HG03064 (cell line): ENCODE measurements around the gene MYO1C.
"Not testable (repeated sequence)": the region's sequence is repeated elsewhere in the genome, so short reads cannot be mapped to it uniquely, and the experiment has no call there.

Experiments used
- ATAC-seq: cut with Tn5 transposase; IDR thresholded peaks from one replicate; pipeline ENCODE4 v1.9.1; 2021; ENCODE audit warnings: low read depth; ENCODE audit not compliant: unreplicated experiment

Gene MYO1C

DNA sequence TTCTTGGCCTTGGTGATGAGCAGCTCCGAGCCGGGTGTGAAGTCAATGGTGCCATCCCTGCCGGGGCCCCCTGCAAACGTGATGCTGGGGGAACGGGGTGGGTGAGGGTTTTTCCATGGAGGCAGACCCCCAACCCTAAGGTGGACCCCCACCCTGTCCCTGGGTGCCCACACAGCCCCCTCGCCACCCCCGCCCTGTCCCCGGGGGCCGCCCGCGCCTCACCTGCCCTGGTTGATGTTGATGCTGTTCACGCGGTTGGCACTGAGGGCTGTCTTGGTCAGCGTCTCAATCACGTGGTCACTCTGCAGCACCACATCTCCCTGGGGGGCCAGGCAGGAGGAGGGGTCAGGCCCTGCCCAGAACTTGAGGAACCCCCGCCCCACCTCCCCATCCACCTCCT lies 25.2 kb downstream of the MYO1C start:
- ATAC-seq: no peak

GRCh38 chr17:1464186-1464585 lies 28.3 kb downstream of the MYO1C start:
- no peak for ATAC-seq

- no peak for ATAC-seq
Observed at GRCh38 chr17:1462164-1463112, 30.0 kb downstream of the MYO1C start.

DNA sequence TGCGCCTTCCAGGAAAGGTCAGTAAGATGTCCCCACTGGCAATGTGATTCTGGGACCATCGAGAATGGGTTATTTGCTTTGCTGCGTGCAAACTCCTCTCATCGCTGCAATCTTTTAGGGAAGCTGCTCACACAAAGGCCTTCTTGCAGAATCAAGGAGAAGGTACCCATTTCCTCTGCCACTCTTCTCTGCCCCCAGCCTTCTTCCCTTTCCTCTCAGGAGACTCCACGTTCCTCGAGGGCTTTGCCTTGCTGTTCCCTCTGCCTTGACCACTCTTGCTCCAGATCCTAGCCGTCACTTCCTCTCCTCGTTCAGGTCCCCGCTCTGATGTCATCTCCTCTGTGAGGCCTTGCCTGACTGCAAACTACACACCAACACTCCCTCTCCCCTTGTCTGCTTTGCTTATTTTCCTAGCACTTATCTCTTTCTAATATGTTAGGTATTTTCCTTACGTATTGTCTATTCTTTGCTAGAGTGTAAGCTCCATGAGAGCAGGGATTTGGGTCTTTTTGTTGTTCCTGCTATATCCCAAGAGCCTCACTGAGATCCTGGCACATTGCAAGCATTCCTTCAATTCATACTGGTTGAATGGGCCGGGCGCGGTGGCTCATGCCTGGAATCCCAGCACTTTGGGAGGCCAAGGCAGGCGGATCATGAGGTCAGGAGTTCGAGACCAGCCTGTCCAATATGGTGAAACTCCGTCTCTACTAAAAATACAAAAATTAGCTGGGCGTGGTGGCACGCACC lies 31.1 kb downstream of the MYO1C start:
- ATAC-seq: no peak

DNA sequence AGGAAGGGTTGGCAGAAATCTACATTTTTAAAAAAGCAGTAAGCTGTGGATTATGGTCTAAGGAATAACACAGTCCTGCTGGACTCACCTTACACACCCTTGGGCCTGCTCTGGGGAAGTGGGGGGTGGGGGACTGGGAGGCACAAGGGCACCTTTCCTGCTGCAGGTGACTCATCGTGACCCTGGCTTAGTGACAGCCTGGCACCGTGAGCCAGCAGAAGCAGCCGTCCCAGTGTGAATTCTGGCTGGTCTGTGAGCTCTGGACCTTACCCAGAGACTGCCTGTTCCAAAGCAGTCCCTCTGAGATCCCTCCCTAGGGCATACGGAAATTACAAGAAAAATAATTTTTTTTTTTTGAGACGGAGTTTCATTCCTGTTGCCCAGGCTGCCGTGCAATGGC lies 32.3 kb downstream of the MYO1C start:
- no peak for ATAC-seq

DNA sequence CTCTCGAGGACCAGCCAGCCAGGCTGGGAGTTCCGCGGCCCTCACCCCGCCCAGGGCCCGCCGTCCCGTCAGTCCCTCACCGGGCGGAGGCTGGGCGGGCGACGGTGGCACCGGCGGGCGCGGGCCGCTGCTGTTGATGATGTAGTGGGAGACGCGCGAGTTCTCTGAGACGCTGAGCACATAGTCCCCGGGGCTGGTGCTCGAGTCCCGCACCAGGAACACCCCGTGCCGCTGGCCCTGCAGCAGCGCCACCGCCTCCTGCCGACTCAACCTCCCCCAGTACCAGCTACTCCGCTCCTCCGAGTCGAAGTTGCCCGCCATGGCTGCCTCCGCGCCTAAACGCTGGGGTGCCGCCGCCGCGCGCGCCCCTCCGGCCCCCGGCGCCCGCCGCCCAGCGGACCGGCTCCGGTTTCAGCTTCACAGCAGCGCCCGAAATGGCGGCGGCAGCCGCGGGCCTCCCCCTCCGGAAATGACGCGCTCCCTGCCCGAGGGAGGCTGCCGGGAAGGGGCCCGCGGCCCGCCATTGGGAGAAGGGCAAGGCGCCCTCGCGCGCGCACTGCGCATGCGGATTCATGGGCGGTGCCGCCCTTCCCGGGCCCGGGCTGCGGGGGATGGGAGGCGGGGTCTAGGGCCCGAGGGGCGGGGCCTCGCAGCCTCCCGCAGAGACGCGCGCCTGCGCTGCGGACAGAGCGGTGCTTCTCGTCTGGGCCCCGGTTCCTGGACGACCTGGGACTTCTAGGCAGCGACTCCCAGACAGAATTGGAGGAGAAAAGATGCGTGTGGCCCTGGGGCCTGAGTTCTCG lies 36.5 kb downstream of the MYO1C start, which contains the start of gene CRK:
TSS of gene CRK (minus strand) at position 436 of the 803 bp plus-strand sequence. CDS start at position 321, 115 bp downstream.
- peak; percentile 65 for ATAC-seq

DNA sequence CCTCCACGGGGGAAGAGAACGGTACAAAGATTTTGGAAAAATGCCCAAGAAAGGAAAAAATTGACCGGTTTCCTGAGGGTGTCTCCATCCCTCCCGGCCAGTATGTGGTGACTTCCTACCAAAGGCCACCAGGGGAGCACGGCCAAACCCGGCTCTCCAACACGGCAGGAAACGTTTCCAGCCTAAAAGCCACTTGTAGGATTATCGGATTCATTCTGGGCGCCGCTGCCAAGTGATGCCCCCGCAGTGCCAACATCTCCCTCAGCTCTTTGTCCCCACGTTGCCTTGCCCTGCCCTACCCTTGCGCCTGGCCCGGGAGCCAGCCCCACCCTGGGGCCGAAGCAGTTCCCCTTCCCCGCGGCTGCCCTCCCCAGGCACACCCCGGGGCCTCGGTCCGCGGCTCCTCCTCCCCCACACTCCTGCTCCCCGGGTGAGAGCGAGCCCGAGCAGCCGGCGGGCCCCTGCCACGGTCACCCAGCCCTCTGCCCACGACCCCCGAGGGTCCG lies 37.1 kb downstream of the MYO1C start:
- ATAC-seq: peak; percentile 30

DNA sequence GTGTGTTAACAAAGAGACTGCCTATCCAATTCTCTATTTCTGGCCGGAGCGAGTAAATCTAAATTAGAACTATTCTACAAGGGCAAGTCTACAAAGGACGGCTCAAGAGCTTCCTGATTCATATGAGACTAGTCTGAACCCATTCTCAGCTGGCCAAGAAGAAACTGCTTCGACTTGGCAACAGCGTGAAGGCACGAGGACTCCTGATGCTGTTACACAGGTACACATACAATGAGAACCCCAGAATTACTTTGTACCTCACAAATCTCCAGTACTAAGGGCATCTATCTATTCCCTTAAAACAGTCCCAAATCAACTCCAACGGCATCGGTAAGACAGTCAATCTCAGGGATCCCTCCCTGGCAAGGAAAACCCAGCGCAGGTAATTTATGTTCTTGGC lies 37.9 kb downstream of the MYO1C start:
- ATAC-seq: no peak

- ATAC-seq: not testable (repeated sequence)
Observed at GRCh38 chr17:1453694-1454093, 38.8 kb downstream of the MYO1C start.

GRCh38 chr17:1452836-1453235 lies 39.6 kb downstream of the MYO1C start:
- no peak for ATAC-seq

DNA sequence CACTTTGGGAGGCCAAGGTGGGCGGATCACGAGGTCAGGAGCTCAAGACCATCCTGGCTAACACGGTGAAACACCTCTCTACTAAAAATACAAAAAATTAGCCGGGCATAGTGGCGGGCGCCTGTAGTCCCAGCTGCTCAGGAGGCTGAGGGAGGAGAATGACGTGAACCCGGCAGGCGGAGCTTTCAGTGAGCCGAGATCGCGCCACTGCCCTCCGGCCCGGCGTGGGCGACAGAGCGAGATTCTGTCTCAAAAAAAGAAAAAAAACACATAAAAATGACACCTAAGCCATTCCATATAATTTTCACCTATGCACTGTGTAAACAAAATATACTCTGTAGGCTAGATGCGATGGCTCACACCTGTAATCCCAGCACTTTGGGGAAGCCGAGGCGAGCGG lies 42.2 kb downstream of the MYO1C start:
- ATAC-seq: not testable (repeated sequence)

- no peak for ATAC-seq
Observed at GRCh38 chr17:1449412-1449967, 43.0 kb downstream of the MYO1C start.

DNA sequence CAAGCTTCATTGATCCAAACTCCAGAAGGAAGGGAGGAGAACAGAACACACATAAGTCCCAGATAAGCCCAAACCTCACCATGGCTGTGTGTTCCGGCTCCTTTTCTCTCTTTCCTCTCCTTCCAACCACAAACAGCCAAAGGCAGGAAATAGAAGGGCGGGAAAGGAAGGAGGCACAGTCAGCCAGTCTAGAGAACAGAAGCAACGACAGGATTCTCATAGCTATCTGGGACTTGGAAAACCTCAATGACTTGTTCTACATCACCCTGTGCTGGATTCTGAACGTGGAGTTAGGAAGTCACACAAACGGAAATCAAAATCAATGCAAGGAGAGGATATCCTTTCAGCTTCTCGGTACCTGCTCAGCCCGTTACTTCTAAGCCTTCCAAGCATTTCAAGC lies 45.4 kb downstream of the MYO1C start:
- no peak for ATAC-seq

DNA sequence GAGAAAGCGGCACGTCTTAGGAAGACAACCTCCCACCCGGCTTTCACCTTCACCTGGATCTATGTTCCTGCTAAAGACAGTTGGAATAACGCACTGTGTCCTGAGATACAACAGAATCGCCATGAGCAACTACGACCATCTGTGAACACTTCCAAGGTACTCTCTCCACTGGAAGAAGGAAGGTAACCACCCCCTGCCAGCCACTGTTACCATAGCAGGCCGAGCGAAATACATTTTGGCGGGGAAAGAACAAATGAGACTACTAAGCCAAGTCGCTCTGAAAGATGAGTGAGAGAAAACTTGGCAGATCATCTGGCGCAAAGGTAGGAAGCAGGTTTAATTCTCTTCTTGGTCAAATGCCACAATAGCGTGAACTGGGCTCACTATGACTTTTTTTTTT lies 46.3 kb downstream of the MYO1C start:
- no peak for ATAC-seq

GRCh38 chr17:1445695-1446094 lies 46.8 kb downstream of the MYO1C start:
- not testable (repeated sequence) for ATAC-seq

- ATAC-seq: not testable (repeated sequence)
Observed at GRCh38 chr17:1442721-1443120, 49.8 kb downstream of the MYO1C start.

DNA sequence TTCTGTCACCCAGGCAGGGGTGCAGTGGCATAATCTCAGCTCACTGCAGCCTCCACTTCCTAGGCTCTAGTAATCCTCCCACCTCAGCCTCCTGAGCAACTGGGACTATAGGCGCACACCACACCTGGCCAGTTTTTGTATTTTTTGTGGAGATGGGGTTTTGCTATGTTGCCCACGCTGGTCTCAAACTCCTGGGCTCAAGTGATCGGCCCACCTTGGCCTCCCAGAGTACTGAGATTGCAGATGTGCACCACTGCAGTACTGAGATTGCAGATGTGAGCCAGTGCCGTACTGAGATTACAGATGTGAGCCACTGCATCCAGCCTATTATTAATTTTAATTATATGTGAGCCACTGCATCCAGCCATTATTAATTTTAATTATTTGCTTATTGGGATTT lies 50.3 kb downstream of the MYO1C start:
- no peak for ATAC-seq

- ATAC-seq: no peak
Observed at GRCh38 chr17:1440921-1441320, 51.6 kb downstream of the MYO1C start.

DNA sequence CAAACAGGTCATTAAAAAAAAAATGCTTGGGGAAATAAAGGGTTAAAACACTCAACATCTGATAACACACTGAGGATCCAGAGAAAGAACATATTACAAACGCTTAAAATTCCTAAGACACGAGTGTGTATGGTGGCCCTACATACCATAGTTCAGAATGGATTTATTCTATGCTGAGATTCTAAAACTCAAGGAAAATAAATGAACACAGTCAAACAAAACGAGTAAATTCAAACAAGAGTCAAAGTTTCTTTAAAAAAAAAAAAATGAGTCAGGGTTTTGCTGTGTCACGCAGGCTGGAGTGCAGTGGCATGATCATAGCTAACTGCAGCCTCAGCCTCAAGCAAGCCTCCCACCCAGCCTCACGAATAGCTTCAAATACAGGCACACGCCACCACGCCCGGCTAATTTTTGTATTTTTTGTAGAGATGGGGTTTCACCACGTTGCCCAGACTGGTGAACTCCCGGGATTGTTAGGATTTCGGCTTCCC lies 53.8 kb downstream of the MYO1C start:
- ATAC-seq: no peak

DNA sequence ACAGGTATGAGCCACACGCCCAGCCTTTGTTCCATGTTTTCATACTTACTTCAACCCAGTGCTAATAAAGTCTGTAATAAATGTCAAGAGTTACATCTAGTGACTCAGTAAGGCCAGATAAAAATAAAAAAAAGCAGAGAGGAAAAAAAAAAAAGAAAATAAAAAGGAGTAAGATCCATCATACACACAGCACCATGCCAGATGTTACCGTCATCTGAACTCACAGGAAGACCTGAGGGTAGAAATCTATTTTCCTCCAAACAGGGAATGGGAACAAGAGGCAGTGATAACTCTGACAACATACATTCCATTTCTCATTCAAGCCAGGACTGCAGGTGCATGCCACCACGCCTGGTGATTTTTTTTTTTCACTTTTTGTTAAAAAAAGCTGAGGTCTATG lies 57.2 kb downstream of the MYO1C start:
- no peak for ATAC-seq
